GM21447 (cell line): ENCODE data around the gene ARL4A.
"Not testable (repeated sequence)": the region's sequence is repeated elsewhere in the genome, so short reads cannot be mapped to it uniquely, and the experiment has no call there.

Experiments
- ATAC-seq: cut with Tn5 transposase; IDR thresholded peaks from one replicate; pipeline ENCODE4 v1.9.1; 2021; ENCODE audit not compliant: unreplicated experiment

The ARL4A gene

DNA sequence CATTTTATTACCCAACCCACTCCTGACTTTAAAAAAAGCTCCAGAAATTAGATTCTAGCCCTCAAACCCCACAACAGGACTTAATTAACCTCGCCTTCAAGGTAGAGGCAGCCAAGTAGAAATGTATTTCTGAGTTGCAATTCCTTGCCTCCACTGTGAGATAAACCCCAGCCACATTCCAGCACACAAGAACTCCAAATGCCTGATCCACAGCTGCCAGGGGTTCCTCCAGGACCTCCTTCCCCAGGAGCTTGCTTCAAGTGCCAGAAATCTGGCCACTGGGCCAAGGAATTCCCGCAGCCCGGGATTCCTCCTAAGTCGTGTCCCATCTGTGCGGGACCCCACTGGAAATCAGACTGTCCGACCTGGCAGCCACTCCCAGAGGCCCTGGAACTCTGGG is 25.9 kb upstream of the ARL4A start:
- no peak for ATAC-seq

DNA sequence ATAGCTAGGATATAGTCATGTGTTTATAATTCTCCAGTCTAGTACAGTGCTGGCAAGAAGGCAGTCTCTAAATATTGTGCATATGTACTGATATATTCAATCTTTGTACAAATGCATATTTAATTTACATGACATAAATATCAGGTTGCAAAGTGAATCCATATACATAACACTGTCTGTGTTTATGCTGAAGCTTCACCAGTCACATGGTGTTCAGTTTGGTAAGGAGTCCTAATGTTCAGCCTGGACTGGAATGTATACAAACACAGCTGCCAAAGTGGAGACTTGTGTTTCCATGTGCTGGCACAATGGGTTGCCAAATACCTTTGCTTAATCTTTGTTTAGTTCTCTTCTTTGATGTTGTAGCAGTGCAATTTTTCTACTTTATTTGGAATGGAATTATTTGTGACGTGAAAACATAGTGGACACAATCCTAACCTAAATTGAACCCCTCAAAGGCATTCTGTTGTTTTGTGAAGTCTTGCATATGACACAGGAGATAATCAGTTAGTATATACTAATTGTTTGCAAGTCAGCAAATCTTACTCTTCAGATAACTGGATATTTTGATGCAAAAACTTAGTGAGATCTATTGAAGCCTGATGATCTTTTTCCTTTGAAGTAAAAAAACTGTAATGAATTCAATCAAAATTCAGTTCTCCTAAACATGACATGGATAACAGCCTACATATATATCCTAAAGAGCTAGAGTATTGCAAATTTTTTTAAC is 17.3 kb upstream of the ARL4A start:
- no peak for ATAC-seq

DNA sequence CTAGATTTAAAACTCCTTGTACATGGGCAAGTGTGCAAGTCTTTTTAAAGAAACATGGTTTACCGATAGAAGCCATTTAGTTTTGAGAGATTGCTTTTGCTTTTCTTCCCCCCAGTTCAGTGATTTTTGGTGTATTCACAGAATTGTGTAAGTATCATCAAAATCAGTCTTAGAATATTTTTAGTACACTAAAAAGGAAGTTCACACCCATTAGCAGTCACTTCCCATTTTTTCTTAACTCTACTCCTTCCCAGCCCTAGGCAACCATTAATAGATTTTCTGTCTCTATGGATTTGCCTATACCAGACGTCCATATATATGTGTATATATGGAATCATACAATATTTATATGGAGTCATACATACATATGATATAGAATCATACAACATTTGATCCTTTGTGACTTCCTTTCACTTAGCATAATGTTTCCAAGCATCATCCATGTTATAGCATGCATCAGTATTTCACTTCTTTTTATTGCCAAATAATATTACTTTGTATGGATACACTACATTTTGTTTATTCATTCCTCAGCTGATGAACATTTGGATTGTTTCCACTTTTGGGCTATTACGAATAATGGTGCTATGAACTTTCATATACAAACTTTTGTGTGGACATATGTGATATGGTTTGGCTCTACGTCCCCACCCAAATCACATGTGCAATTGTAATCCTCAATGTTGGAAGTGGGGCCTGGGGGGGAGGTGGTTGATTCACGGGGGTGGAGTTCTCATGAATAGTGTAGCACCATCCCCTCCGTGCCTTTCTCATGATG is 16.5 kb upstream of the ARL4A start:
- no peak for ATAC-seq

DNA sequence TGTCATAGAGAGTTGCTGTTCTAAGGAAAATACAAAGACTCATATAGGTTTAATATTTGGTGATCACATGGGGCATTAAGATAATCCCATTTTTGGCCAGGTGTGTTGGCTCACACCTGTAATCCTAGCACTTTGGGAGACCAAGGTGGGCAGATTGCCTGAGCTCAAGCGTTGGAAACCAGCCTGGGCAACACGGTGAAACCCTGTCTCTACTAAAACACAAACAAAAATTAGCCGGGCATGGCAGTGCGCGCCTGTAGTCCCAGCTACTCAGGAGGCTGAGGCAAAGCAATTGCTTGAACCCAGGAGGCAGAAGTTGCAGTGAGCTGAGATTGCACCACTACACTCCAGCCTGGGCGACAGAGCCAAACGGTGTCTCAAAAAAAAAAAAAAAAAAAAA is 14.0 kb upstream of the ARL4A start:
- ATAC-seq = not testable (repeated sequence)

DNA sequence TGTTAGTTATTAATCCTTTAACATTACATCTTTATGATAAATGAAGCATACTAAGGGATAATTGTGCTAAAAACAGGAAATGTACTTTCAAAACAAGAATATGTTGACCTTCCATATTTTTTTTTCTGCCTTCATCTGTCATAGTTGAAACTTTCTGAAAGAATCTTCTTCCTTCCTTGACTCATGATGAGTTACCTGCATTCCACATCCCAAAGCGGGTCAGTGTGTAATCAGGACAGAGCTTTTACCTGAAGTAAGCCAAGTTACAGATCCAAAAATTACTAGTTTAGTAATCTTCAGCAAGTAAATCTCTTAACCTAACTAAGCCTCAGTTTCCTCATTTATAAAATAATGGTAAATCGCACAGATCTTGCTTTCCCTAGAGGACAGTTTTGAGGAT is 13.4 kb upstream of the ARL4A start:
- ATAC-seq = no peak

DNA sequence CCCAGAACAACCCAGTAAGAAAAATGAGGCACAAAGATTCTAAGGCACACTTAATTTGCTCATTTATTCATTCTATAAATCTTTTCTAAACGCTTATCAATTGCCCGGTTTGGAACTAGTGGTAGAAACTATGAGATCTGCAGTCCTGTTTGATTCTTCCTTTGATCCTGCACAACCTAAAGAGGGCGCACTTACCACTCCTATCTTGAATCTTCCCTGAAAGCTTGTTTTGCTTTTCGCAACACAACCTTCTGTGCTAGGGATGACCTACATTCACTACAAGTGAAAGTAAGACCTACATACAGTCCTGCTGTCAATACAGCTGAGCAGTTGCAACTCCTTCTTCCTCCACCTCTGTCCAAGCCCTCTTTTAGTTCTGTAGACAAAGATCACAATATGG is 12.6 kb upstream of the ARL4A start:
- no peak for ATAC-seq

DNA sequence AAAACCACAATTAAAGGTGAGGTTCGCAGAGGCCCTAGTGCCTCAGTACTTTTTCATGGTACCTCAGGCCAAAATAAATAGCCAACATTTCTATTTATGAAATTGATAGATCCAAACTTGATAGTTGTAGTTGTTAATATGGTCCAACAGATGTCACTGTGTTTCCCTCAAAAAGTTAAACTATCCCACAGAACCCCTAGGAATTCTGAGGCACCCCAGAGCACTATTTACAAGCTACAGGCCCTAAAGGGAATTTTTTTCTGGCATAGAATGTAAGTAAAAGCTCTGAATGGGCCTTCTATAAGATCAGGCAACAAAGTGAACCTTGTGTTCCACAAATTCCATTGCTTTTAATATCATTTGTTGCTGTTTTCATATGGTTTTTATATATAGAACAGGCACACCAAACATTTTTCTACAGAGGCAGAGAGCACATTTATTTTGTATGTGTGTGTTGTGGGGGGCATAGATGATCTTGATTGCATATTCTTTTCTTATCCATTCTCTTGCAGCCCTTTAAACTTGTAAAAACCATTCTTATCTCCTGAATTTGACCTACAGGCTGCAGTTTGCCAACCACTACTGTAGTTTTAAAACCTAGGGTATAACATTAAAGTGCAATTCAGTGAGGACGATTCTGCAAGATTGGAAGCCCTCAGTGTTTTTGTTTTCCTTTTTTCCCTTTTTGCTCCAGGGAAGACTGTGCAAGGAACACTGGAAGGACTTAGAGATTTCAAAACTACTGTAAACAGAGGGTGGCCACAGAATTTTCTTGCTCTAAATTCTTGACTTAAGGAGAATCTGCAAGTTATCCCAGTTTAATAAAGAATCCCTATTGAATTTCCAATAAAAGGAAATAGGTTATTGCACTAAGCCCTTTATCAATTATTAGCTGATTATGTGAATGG is 3.5 kb upstream of the ARL4A start:
- no peak for ATAC-seq

DNA sequence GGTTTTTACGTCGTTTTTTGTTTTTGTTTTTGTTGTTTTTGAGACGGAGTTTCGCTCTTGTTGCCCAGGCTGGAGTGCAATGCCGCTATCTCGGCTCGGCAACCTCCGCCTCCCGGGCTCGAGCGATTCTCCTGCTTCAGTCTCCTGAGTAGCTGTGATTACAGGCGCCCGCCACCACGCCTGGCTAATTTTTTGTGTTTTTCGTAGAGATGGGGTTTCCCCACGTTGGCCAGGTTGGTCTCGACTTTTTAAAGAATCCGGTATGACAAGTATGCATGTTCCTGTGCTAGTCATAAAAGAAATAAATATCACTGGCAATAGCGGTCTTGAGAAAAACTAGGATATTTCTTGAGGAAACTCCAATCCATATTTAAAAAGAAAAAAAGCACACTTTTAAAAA is 2.7 kb upstream of the ARL4A start:
- no peak for ATAC-seq

DNA sequence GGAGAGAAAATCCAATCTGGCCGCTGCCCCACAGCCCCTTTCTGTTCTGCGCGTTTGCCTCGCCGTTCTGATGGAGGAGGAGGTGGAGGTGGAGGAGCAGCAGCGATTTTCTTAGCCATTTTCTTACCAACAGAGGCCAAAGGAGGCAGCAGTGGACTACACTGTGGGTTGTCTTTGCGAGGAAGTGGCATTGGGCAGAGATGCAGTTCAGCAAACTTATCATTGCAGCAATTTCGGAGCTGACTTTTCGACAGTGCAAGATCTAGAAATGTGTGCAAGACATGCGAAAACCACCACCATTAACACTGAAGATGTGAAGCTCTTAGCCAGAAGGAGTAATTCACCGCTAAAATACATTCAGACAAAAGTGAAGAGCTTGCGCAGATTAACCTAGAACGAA is 1.9 kb upstream of the ARL4A start:
- ATAC-seq = no peak

DNA sequence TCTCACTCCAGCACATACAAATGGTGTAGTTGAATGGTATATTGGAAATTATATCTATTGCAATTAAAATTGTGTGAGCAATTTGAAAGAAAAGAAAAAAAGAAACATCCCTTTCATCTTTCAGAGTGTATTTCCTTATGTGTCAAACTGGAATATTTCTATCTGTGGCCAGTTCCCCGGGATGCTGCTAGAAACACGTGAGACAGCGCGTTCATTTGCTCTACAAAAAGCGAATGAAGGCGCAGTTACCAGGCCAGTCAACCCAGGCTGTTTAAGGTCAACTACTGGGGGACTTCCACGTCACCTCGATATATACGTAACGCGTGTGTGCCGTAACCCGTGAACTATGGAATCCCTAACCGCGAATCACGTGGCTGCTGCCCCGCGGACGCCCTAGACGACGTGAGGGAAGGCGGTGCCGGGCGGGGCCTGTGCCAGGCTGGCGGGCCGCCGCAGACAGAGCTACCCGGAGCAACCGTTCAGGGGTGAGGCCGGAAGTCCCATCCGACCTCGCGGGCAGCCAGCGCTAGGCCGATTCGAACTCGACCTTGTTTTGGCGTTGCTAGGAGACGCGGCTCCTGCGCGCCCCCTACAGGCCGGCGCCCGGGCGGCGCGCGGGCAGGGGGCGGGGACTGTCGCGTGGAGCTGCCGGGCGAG is 1.1 kb upstream of the ARL4A start:
- ATAC-seq = peak; percentile 75

DNA sequence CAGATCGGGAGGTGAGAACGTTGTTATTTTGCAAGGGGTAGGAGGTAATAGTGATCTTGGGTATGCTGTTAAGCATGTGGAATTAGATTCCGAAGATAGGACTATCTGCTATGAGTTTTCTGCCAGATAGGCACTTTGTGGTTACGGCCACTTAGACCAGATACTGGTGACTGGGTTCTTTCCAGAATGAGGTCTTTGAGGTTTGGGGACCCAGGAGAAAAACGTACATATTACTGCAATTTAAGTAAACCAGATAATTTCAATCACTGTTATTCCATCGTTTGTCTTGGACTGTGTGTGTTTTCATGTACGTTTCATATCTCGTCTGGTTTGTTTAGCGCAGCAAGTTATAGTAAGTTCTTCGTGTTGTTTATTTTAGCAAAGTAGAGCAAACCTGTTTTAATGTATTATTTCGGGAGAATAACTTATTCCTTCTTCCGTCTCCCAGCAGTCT is 312 bp downstream of the ARL4A start:
- no peak for ATAC-seq

DNA sequence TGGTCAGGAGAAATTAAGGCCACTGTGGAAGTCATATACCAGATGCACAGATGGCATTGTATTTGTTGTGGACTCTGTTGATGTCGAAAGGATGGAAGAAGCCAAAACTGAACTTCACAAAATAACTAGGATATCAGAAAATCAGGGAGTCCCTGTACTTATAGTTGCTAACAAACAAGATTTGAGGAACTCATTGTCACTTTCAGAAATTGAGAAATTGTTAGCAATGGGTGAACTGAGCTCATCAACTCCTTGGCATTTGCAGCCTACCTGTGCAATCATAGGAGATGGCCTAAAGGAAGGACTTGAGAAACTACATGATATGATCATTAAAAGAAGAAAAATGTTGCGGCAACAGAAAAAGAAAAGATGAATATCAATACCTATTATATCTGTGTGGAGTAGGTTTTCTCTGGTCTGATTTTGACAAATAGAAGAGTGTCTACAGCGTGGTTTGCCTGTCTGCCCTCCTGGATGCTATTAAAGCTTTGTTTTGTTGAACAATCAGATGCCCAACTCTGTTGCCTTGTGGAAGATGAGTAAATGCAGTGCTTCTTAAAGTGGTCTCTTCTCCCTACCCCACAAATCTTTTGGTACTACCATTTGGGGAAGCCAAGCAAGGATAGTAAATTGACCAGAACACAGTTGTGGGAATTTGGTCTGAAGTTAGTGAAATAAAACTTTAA is 1.2 kb downstream of the ARL4A start:
- ATAC-seq = not testable (repeated sequence)

DNA sequence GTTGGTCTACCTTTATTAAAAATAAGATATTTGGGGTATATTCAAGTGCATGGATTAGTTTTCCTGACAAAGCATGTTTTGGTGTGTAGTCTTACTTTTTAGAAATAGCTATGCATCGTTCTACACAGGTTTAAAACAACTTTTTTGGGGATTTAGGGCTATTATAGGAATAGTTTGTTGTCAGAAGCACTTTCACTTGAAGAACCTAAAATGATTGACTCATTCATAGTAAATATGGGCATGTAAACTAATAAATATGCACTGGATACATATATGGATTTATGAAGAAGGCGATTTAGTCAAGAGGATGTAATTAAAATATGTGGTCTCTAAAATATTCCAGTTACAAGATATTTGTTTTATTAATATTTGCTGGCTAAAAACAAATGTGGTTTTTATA is 2.0 kb downstream of the ARL4A start:
- no peak for ATAC-seq

DNA sequence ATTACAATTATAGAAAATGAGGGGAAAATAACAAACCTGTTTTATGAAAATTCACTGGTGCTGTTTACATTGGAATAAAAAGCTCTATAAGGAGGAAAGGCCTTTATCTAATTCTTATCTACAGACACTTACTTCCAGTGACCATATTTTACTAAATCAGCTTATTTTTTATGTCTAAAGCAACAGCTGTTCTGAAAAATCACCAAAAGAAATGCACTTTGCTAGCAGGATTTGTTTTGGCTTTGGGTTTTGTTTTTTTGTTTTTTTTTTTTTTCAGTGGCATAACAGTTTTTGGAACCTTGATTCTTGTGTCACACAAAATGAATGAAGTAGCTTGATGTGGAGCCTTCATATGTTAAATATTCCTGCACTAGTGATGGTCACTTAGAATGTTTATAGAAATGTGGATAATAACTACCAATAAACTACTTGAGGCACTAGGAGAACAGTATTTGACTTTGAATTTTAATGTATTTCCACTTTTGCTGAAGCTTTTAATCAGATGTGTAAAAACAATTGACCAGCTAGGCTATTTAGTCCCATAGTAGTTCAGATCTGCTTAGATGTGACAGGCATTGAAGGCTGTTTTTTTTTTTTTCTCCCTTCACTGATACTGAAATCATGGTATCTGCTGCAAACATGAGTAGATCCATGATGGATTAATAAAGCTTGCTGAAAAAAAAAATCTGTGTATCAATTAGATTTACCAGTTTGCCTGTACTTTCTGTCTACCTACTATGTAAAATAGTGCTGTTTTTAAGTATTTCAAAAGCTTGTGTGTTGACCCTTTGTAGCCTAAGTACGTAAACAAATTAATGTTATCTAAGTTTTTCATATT is 2.8 kb downstream of the ARL4A start:
- ATAC-seq = no peak

DNA sequence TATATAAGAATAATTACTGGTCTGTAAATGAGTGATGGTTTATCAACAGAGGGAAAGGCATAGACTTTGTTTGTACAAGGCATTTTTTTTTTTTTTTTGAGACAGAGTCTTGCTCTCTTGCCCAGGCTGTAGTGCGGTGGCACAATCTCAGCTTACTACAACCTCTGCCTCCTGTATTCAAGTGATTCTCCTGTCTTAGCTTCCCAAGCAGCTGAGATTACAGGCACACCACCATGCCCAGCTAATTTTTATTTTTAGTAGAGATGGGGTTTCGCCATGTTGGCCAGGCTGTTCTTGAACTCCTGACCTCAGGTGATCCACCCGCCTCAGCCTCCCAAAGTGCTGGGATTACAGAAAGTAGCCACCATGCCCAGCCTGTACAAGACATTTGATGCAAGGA is 4.0 kb downstream of the ARL4A start:
- ATAC-seq = not testable (repeated sequence)

DNA sequence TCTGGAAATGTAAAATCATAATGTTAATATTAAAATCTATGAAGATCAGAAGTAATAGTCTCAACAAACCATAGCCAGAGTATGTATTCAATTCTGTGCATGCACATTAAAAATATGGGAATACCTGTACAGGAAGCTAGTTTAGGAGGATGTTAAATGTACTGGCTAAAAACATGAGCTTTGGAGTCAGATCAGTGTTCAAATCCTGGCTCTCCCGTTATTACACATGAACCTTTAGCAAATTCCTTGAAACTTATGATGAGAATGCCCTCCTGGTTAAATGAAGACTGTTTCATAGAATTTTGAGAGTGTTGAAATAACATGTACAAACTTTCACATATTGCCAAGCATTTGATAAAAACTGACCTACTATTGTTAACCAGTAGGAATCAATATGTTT is 4.6 kb downstream of the ARL4A start:
- no peak for ATAC-seq

DNA sequence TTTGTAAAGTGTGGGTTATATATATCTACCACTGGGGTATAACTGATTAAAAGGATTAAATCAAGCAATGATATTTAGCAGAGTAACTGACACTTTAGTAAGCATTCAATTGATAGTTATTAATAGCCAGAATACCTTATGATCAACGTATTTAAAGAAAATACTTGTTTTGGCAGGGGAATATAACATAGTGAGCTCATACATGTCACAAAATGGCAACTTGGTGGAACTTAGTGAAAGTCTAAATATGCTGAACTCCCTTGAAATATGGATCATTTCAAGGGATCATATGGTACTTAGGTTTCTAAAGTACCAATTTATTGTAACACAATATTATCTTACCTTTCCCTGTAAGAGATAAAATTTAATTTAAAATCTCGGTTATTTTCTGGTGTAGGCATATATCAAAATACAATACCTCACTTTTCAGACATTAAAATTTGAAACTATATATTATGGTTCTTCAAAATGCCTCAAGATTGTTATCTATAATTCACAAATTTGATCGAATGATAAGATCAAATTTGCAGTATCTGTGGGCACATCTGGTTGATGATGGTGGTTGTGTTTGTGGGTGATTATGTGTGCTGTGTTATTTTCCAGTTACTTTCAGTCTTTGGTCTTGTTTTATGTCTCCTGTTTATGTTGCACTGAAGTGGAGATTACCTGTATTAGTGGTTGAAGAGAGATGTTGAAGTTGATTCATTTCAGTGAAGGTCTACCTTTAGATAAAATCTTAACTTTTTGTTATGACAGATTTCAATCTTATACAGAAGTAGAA is 5.2 kb downstream of the ARL4A start:
- no peak for ATAC-seq

DNA sequence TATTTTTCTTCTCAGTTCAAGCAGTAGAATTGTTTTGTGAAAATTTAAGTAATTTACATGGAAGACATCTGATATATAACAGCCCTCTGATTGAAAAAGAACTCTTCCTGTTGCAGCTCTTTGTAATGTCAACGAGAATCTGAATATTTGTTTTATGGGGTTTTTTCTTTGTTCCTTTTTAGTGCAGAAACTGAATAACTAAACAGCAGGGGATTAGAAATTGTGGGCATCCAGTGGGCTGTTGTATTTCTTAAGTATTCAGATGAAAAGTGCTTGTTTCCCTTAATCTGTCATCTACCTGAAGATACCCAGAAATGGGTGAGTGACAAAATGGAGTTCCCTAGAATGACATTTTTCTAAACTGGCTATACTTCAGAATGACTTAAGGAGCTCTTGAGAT is 7.4 kb downstream of the ARL4A start:
- ATAC-seq = no peak

DNA sequence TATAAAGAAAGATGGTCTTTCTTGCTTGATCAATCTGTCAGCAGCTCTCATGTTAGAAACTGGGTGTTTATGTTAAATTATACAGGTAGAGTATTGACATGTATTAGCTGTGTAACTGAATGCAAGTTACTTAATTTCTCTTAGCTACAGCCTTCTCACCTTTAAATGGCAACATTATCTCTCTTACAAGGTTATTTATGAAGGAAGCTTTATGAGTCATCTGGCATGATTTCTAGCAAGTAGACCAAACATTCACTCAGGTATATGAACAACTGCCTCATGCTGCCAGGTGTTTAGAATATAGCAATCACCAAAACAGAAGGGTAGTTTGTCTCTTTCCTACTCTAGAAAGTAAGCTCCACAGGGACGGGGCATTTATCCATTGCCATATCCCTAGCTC is 8.5 kb downstream of the ARL4A start:
- no peak for ATAC-seq
